K562 (cell line): ENCODE results near the gene ZNF597. TPM values are rescaled to one million over a fixed set of nuclear protein-coding genes. Genes with fewer than 3 reads are reported as not detected.

Source experiments
- CEBPB ChIP-seq: fragments of 450-650 bp; IDR thresholded peaks from 2 replicates; pipeline ENCODE4 v1.6.1; 2016; ENCODE audit warnings: missing genetic modification characterization, missing compliant biosample characterization
- MTA3 ChIP-seq: fragments of 450-650 bp; formaldehyde crosslinking; IDR thresholded peaks from 2 replicates; pipeline ENCODE4 v1.6.1; 2017; ENCODE audit warnings: mild to moderate bottlenecking, borderline replicate concordance
- PREB ChIP-seq: sonication (generic); formaldehyde crosslinking; IDR thresholded peaks from 2 replicates; pipeline ENCODE4 v1.8.1; 2023; ENCODE audit warnings: mild to moderate bottlenecking, missing genetic modification reagents
- SAP30 ChIP-seq: fragments of 200-600 bp; sonication (generic); IDR thresholded peaks from 2 replicates; pipeline ENCODE4 v1.6.1; 2012; ENCODE audit warnings: borderline replicate concordance, low read depth, mild to moderate bottlenecking, moderate library complexity, low read length, control low read depth, inconsistent platforms; ENCODE audit not compliant: insufficient read depth, poor library complexity, severe bottlenecking
- ZKSCAN1 ChIP-seq: fragments of 150-350 bp; IDR thresholded peaks from 2 replicates; pipeline ENCODE4 v1.6.1; 2016; ENCODE audit warnings: low read depth, low read length
- ZNF407 ChIP-seq: fragments of 450-650 bp; IDR thresholded peaks from 2 replicates; pipeline ENCODE4 v1.6.1; 2016; ENCODE audit warnings: low read depth
- ZNF766 ChIP-seq: fragments of 200-800 bp; sonication (Bioruptor generic); conservative IDR thresholded peaks from 2 replicates; pipeline ENCODE4 v1.6.1; 2016; ENCODE audit warnings: missing genetic modification characterization, missing compliant biosample characterization
- polyA plus RNA-seq, 8 experiments: library from polyadenylated mRNA; depleted of rRNA in 4 of 8; stranded (reverse) in 5 of 8; unstranded in 3 of 8; fragments of >200 nt; fragmentation: Nextera tagmentation in 2 of 8; fragmentation: Illumina TruSeq in 1 of 8; extraction: Ambion mirVana in 2 of 8; extraction: Trizol in 1 of 8; gene quantifications; 2 replicates each; pipeline versions ENCODE4 v1.2.1 to v1.2.3, GENCODE V29; 2011 to 2014; ENCODE audit warnings: inconsistent platforms in 1 of 8, missing spikeins in 1 of 8
- total RNA-seq, 7 experiments: library from RNA; depleted of rRNA in 6 of 7; stranded (reverse); fragments of >200 nt in 6 of 7; fragmentation: Illumina TruSeq in 2 of 7; extraction: Trizol in 2 of 7; gene quantifications; 2 replicates each; pipeline versions ENCODE4 v1.2.1 to v1.2.3, GENCODE V29; 2011 to 2021; ENCODE audit warnings: low replicate concordance in 1 of 7

ZNF597 gene
- total and polyA plus RNA-seq, 9 of the 15 experiments (the other 6 are each of a cell fraction or from before 2014, with no cell fraction given), result 0.14 to 0.68 (median 0.42) TPM

DNA sequence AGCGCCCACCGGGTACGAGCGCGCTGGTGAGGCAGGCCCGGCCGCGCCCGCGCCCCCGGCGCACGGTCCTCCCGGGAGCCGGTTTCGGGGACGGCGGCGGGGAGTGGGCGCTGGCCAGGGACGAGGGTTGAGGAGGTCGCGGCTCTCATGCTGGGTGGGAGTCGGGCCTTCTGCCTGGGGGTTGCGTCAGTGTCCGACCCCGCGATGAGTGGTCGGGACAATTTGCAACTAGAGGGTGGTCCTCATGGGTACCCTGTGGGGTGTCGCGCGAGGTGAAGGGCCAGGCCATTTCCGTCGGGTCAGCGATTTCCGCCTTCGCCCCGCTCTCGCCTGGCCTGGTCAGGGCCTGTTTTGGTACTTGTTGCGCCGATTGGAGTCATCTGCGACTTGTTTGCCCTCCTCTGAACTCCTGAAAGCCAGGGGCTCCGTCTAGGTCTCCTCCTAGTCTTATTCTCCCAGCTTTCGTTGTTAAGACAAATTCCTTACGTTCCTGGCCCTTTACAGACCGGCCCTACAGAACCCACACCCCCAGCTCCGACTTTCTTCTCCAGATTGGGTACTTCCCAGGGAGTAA lies 15.1 kb upstream of the ZNF597 start (continued):
- TF ChIP-seq ZNF407, result no peak
- TF ChIP-seq SAP30, result peak; percentile 0
- no peak for TF ChIP-seq ZKSCAN1
- TF ChIP-seq MTA3, result no peak
- no peak for TF ChIP-seq ZNF766
- TF ChIP-seq CEBPB (tag), result no peak
- no peak for TF ChIP-seq PREB
